Measurements from ENCODE around the gene IGSF23. TPM values are rescaled to one million over a fixed set of nuclear protein-coding genes. Genes with fewer than 3 reads are reported as not detected.

IGSF23 gene
- total RNA-seq, 4 donors from 2014 or later, result not detected

DNA sequence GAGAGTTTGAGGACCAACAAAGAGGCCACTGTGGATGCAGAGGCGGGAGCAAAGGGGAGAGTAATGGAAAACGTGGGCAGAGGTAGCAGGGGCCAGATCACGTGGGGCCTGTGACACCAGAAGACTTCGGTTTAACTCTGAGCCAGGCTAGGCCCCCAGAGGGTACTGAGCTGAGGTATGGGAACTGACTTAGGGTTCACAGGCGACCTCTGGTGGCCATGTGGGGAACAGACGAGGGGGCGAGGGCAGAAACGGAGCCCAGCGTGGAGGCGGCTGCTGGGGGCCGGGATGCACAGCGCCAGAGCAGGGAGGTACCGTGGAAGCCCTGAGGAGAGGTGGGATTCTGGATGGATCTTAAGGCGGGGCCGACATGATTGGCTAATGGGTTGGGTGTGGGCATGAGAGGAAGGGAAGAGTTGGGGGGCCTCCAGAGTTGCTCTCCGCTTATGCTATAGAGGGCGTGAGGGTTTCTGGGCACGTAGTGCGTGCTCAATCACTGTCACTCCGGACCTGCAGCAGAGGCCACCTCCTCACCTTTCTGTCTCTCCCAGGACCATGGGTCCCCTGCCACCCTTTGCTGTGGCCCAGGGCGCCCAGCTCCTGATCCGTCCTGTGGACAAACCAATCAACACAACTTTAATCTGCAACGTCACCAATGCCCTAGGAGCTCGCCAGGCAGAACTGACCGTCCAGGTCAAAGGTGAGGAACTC lies 44.0 kb downstream of the IGSF23 start:
- TF ChIP-seq, protein P1, sequence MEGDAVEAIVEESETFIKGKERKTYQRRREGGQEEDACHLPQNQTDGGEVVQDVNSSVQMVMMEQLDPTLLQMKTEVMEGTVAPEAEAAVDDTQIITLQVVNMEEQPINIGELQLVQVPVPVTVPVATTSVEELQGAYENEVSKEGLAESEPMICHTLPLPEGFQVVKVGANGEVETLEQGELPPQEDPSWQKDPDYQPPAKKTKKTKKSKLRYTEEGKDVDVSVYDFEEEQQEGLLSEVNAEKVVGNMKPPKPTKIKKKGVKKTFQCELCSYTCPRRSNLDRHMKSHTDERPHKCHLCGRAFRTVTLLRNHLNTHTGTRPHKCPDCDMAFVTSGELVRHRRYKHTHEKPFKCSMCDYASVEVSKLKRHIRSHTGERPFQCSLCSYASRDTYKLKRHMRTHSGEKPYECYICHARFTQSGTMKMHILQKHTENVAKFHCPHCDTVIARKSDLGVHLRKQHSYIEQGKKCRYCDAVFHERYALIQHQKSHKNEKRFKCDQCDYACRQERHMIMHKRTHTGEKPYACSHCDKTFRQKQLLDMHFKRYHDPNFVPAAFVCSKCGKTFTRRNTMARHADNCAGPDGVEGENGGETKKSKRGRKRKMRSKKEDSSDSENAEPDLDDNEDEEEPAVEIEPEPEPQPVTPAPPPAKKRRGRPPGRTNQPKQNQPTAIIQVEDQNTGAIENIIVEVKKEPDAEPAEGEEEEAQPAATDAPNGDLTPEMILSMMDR (IDR thresholded peaks at IDR 0.05), result peak in 1 of 3 donors; percentile 85
- TF ChIP-seq POLR2A (IDR thresholded peaks at IDR 0.05), result no peak
- no peak overlapping the region for H3K4me3 ChIP-seq (ENCODE audit: low read depth, poor library complexity, severe bottlenecking)
- intact Hi-C loops (cut with DNase I; ENCODE audit: low total_unique reads), result no loop called here
- 42 to 45% methylated on average over 25 of the region's 25 CpGs for WGBS, 2 donors
- peak in 1 of 2 donors; percentile 89 for DNase-seq (ENCODE audit: low spot score in 2 of 2)

GRCh38 chr19:44658069-44658733 lies 44.8 kb downstream of the IGSF23 start:
- intact Hi-C loops (cut with DNase I; ENCODE audit: low total_unique reads), result no loop called here
- TF ChIP-seq, protein P1 (IDR thresholded peaks at IDR 0.05), result no peak
- TF ChIP-seq POLR2A (IDR thresholded peaks at IDR 0.05), result no peak
- DNase-seq (ENCODE audit: low spot score in 2 of 2), result no peak
- H3K4me3 ChIP-seq (ENCODE audit: low read depth, poor library complexity, severe bottlenecking), result no peak overlapping the region
- WGBS, 2 donors, result 94 to 95% methylated on average over 3 of the region's 3 CpGs

DNA sequence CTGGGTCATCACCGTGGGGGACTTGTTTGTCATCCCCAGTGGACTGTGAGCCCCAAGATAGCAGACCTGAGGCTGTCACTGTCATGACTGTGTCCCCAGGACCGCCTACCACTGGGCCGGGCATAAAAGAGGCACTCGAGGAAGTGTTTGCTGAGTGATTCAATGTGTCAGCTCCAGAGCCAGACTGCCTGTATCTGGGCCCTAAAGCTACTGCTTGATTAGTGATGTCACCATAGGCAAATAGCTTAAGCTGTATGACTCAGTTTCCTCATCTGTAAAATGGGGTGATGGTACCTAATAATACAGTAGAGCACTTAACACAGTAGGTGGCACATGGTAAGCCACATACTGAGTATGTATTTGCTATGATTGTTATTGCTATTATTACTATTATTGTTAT lies 46.7 kb downstream of the IGSF23 start:
- 91 to 97% methylated on average over 3 to 4 of the region's 4 CpGs for WGBS, 2 donors
- intact Hi-C loops (cut with DNase I; ENCODE audit: low total_unique reads), result no loop called here
- no peak overlapping the region for H3K4me3 ChIP-seq (ENCODE audit: low read depth, poor library complexity, severe bottlenecking)
- no peak for TF ChIP-seq POLR2A (IDR thresholded peaks at IDR 0.05)
- TF ChIP-seq, protein P1 (IDR thresholded peaks at IDR 0.05), result no peak
- DNase-seq (ENCODE audit: low spot score in 2 of 2), result no peak

DNA sequence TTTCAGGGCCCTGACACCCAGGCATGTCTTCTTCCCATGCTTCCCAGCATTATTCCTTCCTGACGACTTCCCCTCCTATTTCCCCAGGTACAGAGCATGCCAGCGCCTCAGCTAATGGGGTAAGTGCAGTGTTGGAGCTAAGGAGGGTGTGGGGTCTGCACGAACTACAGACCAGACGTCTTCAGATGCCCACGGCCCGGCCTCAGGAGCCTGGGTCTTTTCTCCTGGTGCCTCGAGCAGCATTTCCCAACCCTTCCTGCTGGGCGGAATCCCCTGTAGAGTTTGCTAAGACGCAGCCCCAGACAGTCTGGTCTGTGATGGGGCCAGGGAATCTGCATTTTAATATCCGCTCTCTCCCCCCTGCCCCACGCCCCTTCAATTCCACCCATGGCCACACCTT lies 47.8 kb downstream of the IGSF23 start:
- H3K4me3 ChIP-seq (ENCODE audit: low read depth, poor library complexity, severe bottlenecking), result no peak overlapping the region
- intact Hi-C loops (cut with DNase I; ENCODE audit: low total_unique reads), result no loop called here
- TF ChIP-seq POLR2A (IDR thresholded peaks at IDR 0.05), result no peak
- TF ChIP-seq, protein P1 (IDR thresholded peaks at IDR 0.05), result no peak
- DNase-seq (ENCODE audit: low spot score in 2 of 2), result no peak
- WGBS, 2 donors, result 89 to 91% methylated on average over 11 of the region's 11 CpGs

DNA sequence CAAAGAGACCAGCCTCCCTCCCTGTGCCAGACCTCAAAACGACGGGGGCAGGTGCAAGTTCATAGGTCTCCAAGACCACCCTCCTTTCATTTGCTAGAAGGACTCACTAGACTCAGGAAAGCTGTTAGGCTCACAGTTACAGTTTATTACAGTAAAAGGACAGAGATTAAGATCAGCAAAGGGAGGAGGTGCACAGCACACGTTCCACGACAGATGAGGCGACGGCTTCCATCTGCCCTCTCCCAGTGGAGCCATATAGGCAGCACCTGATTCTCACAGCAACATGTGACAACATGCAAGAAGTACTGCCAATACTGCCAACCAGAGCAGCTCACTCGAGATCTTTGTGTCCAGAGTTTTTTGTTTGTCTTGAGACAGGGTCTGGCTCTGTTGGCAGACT lies 48.5 kb downstream of the IGSF23 start:
- intact Hi-C loops (cut with DNase I; ENCODE audit: low total_unique reads), result no loop called here
- H3K4me3 ChIP-seq (ENCODE audit: low read depth, poor library complexity, severe bottlenecking), result no peak overlapping the region
- TF ChIP-seq, protein P1 (IDR thresholded peaks at IDR 0.05), result no peak
- no peak for TF ChIP-seq POLR2A (IDR thresholded peaks at IDR 0.05)
- no peak for DNase-seq (ENCODE audit: low spot score in 2 of 2)
- 60 to 63% methylated on average over 7 of the region's 7 CpGs for WGBS, 2 donors
